Vagina (tissue), 2 donors: ENCODE data around the gene TMEM139.

Source experiments
- CTCF ChIP-seq, 3 experiments: fragments of 450-650 bp in 2 of 3; fragments of 200-600 bp in 1 of 3; sonication (generic) in 1 of 3; IDR thresholded peaks; one replicate each; pipeline ENCODE4 v1.5.1; 2017 to 2019; ENCODE audit warnings: antibody characterized with exemption in 3 of 3, mild to moderate bottlenecking in 2 of 3, moderate library complexity in 2 of 3
- POLR2A ChIP-seq, 2 donors: fragments of 450-650 bp; IDR thresholded peaks; one replicate each; pipeline ENCODE4 v1.6.1; 2017; ENCODE audit warnings: antibody characterized with exemption in 2 of 2, mild to moderate bottlenecking in 2 of 2, moderate library complexity in 2 of 2
- POLR2AphosphoS5 ChIP-seq, 2 donors: sonication (generic); formaldehyde crosslinking; IDR thresholded peaks; one replicate each; pipeline ENCODE4 v1.9.0; 2017; ENCODE audit warnings: antibody characterized with exemption in 2 of 2, mild to moderate bottlenecking in 2 of 2, low read depth in 1 of 2; ENCODE audit not compliant: insufficient read depth in 1 of 2

DNA sequence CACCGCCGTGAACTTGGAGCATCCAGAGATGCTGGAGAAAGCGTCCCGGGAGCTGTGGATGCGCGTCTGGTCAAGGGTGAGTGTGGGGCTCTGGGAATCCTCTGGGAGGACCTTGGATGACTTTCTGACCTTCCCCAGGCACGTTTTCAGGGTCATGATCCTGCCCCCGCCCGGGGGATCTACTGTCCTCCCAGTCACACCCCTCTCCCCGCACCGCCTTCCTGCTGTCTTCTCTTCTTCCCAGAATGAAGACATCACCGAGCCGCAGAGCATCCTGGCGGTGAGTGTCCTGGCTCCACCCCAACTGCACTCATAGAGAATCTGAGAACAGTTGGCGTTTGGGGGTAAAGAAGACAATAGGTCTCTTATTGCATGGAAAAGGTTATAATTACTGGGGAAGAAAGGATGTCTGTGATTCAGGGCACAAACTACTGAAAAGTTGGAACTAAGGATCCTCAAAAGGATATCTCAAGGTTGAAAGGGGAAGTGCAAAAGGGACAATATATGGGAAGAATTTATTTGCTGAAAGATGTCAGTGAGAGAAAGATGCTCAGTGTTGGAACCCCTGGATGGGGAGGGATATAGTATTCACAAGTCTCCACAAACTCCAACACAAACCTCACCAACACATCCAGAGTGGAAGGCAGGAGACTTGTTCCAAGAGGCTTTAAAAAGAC, 19.6 kb upstream of the TMEM139 start:
- no peak for TF ChIP-seq CTCF (IDR thresholded peaks at IDR 0.05)
- TF ChIP-seq POLR2A (IDR thresholded peaks at IDR 0.05): no peak
- TF ChIP-seq POLR2AphosphoS5 (IDR thresholded peaks at IDR 0.05; ENCODE audit: insufficient read depth in 1 of 2, low read depth in 1 of 2): no peak
